Activated naive CD4-positive, alpha-beta T cell (primary cell): ENCODE results near the gene ASGR2.
"Not testable (repeated sequence)": the region's sequence is repeated elsewhere in the genome, so short reads cannot be mapped to it uniquely, and the experiment has no call there.

Experiments
- DNase-seq, 4 experiments: peaks; one replicate each; lab custom pipeline; 2025; lab: John Stamatoyannopoulos, UW

Gene ASGR2

DNA sequence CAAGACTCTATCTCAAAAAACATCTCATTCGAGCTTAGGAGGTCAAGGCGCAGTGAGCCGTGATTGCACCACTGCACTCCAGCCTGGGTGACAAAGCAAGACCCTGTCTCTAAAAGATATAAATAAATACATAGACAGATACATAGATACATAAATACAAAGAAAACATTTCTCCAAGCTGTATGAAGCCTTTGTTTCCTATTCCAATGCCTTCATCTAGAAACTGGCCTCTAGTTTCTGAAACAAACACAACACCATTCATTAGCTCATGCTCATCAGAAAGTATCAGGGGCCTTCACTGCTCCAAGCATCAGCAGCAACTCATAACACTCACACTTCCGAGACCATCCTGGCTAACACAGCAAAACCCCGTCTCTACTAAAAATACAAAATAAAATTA lies 10.3 kb upstream of the ASGR2 start:
- no peak for DNase-seq

DNA sequence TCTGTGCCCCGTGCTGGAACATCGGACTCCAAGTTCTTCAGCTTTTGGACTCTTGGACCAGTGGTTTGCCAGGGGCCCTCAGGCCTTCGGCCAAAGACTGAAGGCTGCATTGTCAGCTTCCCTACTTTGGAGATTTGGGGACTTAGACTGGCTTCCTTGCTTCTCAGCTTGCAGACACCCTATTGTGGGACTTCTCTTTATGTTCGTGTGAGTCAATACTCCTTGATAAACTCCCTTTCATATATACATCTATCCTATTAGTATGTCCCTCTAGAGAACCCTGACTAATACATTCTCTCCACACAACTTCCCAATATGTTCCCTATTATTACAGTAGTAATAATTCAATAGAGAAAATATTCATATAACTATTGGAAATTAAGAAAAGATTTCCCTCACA lies 9.2 kb upstream of the ASGR2 start:
- DNase-seq, result no peak

- no peak for DNase-seq
These were observed 7.8 kb upstream of the ASGR2 start for GRCh38 chr17:7122381-7122780.

DNA sequence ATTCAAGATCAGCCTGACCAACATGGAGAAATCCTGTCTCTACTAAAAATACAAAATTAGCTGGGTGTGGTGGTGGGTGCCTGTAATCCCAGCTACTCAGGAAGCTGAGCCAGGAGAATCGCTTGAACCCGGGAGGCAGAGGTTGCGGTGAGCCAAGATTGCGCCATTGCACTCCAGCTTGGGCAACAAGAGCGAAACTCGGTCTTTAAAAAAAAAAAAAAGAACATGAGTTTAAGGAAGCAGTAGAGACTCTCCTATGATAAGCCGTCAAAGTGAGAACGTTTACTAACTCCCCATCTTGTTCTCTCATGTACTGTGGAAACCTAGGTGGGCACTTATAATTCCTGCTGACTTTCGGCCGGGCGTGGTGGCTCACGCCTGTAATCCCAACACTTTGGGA lies 6.0 kb upstream of the ASGR2 start:
- not testable (repeated sequence) for DNase-seq

- DNase-seq, result no peak
These were observed 5.5 kb upstream of the ASGR2 start for GRCh38 chr17:7120123-7120522.

- DNase-seq, result no peak
These were observed 4.7 kb upstream of the ASGR2 start for GRCh38 chr17:7119314-7119713.

DNA sequence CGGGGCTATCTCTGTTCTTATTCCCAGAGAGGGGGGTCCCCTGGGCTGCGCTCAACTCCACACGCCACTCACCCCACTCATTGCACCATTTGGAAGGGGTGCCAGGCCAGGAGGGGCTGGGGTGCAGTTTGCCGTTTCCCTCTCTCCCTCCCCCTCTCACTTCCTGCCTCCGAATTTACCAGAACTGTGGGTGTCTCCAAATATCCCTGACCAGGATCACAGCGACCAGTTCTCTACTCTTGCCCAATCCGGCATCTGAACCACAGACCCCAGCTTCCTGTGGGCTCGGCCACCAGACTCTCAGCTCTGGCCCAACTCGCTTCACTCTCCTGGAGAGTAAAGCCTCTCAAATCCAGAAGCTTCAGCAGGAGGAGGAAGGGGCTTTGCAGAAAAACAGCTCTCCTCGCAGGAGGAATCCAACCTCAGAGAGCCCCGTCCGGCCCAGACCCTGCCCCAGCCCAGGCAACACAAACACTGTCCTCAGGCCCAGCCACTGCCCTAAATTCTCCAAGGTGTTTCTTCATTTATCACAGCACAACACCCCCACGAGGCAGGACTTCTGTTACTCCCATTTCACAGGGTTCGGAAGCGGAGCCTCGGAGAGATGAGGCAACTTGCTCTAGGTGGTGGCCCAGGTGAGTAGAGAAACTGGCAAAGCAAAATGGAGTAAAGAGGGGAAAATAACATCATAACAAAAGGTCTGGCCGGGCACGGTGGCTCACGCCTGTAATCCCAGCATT lies 423 bp upstream of the ASGR2 start:
- no peak for DNase-seq

- DNase-seq, result no peak
These were observed 1.1 kb downstream of the ASGR2 start for GRCh38 chr17:7113273-7114071.

GRCh38 chr17:7112510-7113108 lies 2.0 kb downstream of the ASGR2 start:
- DNase-seq, result no peak

- no peak for DNase-seq
These were observed 2.7 kb downstream of the ASGR2 start for GRCh38 chr17:7111784-7112509.

- no peak for DNase-seq
These were observed 3.9 kb downstream of the ASGR2 start for GRCh38 chr17:7110617-7111306.

GRCh38 chr17:7109461-7110322 lies 4.9 kb downstream of the ASGR2 start:
- no peak for DNase-seq

DNA sequence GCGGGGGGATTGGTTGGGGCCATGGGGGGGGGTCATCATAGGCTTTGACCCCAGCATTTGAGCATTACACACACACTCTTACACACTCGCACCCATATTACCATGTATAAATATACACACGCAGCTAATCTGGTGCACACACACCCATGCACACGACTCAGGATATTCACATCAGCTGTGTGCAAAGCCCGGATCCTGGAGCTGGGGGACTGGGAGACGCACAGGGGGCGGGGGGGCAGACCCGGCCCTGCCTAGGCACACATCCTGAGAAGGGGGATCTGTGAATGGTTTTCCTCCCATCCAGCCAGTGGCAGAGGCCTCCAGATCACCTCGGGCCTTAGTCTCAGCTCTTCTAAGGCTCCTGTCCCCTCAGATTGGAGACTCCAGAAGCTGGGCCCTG lies 5.6 kb downstream of the ASGR2 start:
- DNase-seq, result no peak

DNA sequence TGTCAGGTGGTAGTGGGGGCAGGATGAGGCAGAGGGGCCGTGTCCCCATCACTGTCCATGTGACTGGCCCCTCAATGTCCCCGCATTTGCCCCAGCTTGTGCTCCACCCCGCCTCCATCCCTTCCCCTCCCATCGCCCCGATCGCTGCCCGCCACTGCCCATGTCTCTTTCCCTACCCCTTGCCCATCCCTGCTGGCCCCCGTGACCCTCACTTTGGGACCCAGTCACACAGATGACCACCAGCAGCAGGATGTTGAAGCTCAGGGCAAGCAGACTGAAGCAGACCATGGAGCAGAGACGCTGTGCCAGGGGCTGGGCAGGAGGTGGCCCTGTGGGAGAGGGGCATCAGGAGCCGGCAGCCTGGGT lies 6.1 kb downstream of the ASGR2 start:
- no peak for DNase-seq

- DNase-seq, result no peak
These were observed 6.6 kb downstream of the ASGR2 start for GRCh38 chr17:7107795-7108559.

DNA sequence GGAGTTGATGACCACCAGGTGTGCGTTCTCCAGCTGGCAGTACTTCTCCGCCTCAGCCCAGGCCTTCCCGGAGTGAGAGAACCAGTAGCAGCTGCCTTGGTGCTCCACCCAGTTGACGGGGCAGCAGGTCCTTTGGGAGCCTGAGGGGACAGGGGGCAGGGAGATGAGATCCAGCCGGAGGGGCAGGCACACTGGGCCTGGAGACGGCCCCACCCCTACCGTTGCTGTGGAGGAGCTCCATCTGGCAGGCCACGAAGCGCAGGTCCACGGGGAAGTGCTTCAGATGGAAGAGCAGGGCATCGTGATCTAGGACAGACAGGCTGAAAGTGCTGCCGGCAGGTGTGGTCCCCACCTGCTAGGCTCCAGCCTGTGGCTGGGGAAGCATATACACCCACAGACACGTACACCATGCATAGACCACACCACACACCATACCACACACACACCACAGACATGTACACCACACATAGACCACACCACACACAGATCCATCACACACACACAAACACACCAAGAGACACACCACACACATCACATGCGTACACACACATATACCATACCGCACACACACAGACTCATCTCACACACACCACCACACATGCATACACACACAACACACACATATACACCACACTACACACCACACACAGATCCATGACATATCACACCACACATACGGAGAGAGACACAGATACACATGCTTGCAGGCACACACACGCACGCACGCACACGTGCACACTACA lies 7.4 kb downstream of the ASGR2 start:
- DNase-seq, result no peak

DNA sequence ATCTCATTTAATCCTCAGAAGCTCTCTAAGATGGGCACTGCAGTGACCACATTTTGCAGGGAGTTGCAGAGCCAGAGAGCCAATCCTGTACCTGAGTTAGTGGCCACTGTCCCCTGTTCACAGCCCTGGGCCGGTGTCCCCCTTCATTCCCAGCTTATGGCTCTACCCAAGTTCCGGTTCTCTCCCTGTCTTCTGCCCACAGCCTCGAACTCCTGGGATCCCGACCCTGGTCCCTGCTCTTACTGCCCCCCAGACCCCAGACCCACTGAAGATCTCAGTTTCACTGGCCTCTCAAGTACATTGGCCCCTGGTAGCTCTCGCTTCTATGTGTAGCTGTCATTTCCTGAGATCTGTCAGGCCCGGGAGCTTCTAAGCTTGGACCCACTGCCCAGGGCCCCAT lies 12.2 kb downstream of the ASGR2 start:
- DNase-seq, result no peak

DNA sequence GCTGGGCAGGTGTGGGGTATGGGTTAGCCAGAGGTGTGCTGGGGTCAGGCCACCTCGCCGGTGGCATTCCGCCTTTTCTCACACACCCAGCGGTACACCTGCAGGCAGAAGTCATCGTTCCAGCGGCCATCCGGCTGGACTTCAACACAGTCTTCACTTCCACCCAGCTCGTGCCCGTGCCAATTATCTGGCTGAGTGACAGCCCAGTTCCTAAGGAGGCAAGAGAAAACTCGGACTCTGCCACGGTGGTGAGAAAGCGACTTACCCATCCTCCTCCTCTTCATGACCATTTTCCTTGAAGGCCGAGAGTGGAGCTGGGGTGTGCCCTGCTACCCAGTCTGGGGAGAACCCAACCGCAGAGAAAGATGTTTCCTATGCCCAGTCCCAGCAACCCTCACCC lies 13.1 kb downstream of the ASGR2 start:
- DNase-seq, result no peak

DNA sequence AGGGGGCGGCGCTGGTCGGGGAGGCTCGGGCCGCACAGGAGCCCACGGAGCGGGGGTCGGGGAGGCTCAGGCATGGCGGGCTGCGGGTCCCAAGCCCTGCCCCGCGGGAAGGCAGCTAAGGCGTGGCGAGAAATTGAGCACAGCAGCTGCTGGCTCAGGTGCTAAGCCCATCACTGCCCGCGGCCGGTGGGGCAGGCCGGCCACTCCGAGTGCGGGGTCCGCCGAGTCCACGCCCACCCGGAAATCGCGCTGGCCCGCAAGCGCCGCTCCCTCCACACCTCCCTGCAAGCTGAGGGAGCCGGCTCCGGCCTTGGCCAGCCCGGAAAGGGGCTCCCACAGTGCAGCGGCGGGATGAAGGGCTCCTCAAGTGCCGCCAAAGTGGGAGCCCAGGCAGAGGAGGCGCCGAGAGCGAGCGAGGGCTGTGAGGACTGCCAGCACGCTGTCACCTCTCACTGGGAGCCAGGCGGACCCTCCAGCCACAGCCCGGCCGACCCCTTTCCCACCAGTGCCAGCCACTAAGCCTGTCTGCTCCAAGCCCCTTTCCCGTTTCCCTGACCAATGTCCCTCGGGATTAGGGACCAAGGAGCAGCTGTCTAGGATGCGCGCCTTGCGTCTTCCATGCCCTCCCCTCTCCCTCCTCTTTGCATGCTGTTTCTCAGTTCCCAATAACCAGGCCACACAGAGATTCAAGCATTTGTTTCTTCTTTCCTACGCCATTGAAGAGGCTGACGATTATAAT lies 13.8 kb downstream of the ASGR2 start:
- not testable (repeated sequence) for DNase-seq
